ENCODE results near the gene CDC42BPB. TPM values are rescaled to one million over a fixed set of nuclear protein-coding genes. Genes with fewer than 3 reads are reported as not detected.

The CDC42BPB gene
- total RNA-seq, 4 donors from 2014 or later, result 90.7 to 153 (median 101) TPM

- WGBS, 2 donors, result no CpG with 5 or more reads among the region's 20 CpGs
- no peak for DNase-seq
- Histone ChIP-seq H3K4me3 (replicated peaks in 1 of 3) (no peak overlapping the region), H3K36me3 (no peaks in the 10 kb centered on the region), H3K27me3 (peaks cover 9% of the 10 kb centered on the region), H3K27ac (no peak overlapping the region), H3K9me3 (no peaks in the 10 kb centered on the region), H3K4me1 (peaks cover 0 to 30% of the 10 kb centered on the region in 2 donors)
- intact Hi-C loops (cut with DNase I), result loop anchor here (5.0 kb wide), 1 partner anchor 188 kb away; no protein-coding TSS in a partner anchor
- no peak for TF ChIP-seq CTCF (IDR thresholded peaks at IDR 0.05)
- TF ChIP-seq POLR2A (IDR thresholded peaks at IDR 0.05), result no peak
These were observed 47.0 kb upstream of the CDC42BPB start for GRCh38 chr14:103104389-103104653.

- Histone ChIP-seq H3K27me3 (peaks cover 9% of the 10 kb centered on the region), H3K4me1 (peaks cover 0 to 30% of the 10 kb centered on the region in 2 donors), H3K4me3 (replicated peaks in 1 of 3) (no peak overlapping the region), H3K36me3 (no peaks in the 10 kb centered on the region), H3K27ac (no peak overlapping the region), H3K9me3 (no peaks in the 10 kb centered on the region)
- whole genome bisulfite sequencing, 2 donors, result 11 to 24% methylated on average over 15 to 17 of the region's 68 CpGs
- DNase-seq, result no peak
- intact Hi-C loops (cut with DNase I), result loop anchor here (5.0 kb wide), 1 partner anchor 189 kb away; no protein-coding TSS in a partner anchor
- no peak for TF ChIP-seq CTCF (IDR thresholded peaks at IDR 0.05)
- TF ChIP-seq POLR2A (IDR thresholded peaks at IDR 0.05), result no peak
These were observed 46.4 kb upstream of the CDC42BPB start for GRCh38 chr14:103103461-103104388.

GRCh38 chr14:103102689-103103260 is 45.4 kb upstream of the CDC42BPB start:
- Histone ChIP-seq H3K4me3 (replicated peaks in 1 of 3) (no peak overlapping the region), H3K27ac (no peak overlapping the region), H3K9me3 (no peaks in the 10 kb centered on the region), H3K4me1 (peaks cover 0 to 30% of the 10 kb centered on the region in 2 donors), H3K36me3 (no peaks in the 10 kb centered on the region), H3K27me3 (peaks cover 9% of the 10 kb centered on the region)
- TF ChIP-seq CTCF (IDR thresholded peaks at IDR 0.05), result no peak
- TF ChIP-seq POLR2A (IDR thresholded peaks at IDR 0.05), result no peak
- DNase-seq, result no peak
- WGBS, 2 donors, result 63 to 78% methylated on average over 8 to 12 of the region's 39 CpGs
- intact Hi-C loops (cut with DNase I), result loop anchor here (5.0 kb wide), 1 partner anchor 190 kb away; no protein-coding TSS in a partner anchor

- TF ChIP-seq POLR2A (IDR thresholded peaks at IDR 0.05), result no peak
- no peak for TF ChIP-seq CTCF (IDR thresholded peaks at IDR 0.05)
- Histone ChIP-seq H3K9me3 (no peaks in the 10 kb centered on the region), H3K36me3 (no peaks in the 10 kb centered on the region), H3K4me1 (peaks cover 0 to 30% of the 10 kb centered on the region in 2 donors), H3K27ac (no peak overlapping the region), H3K4me3 (replicated peaks in 1 of 3) (no peak overlapping the region), H3K27me3 (peaks cover 9% of the 10 kb centered on the region)
- no peak for DNase-seq
- WGBS, 2 donors, result 64 to 70% methylated on average over 10 to 25 of the region's 85 CpGs
- intact Hi-C loops (cut with DNase I), result loop anchor here (5.0 kb wide), 1 partner anchor 190 kb away; no protein-coding TSS in a partner anchor
These were observed 44.8 kb upstream of the CDC42BPB start for GRCh38 chr14:103101963-103102688.
